Suprapubic skin (tissue), 4 donors: Measurements from ENCODE around the gene ASB14.

Experiments
- CTCF ChIP-seq, 2 donors: fragments of 200-600 bp in 1 of 2; fragments of 450-650 bp in 1 of 2; sonication (generic) in 1 of 2; IDR thresholded peaks; one replicate each; pipeline ENCODE4 v1.5.1; 2016 to 2019; ENCODE audit warnings: antibody characterized with exemption in 2 of 2, mild to moderate bottlenecking in 1 of 2, moderate library complexity in 1 of 2
- EP300 ChIP-seq: sonication (generic); formaldehyde crosslinking; IDR thresholded peaks from one replicate; pipeline ENCODE4 v1.6.1; 2017; ENCODE audit warnings: antibody characterized with exemption
- POLR2A ChIP-seq, 2 donors: fragments of 450-650 bp; IDR thresholded peaks; one replicate each; pipeline ENCODE4 v1.6.1; 2017; ENCODE audit warnings: antibody characterized with exemption in 2 of 2, mild to moderate bottlenecking in 2 of 2, moderate library complexity in 2 of 2
- POLR2AphosphoS5 ChIP-seq, 3 donors: sonication (generic); formaldehyde crosslinking; IDR thresholded peaks; one replicate each; pipeline ENCODE4 v1.6.1; 2017; ENCODE audit warnings: antibody characterized with exemption in 3 of 3

- TF ChIP-seq CTCF (IDR thresholded peaks at IDR 0.05) (no peak), POLR2A (IDR thresholded peaks at IDR 0.05) (no peak), POLR2AphosphoS5 (IDR thresholded peaks at IDR 0.05) (no peak), EP300 (no peak)
Observed at GRCh38 chr3:57257678-57258077, 34.8 kb downstream of the ASB14 start.
